ENCODE results near the gene NRF1.
"Not testable (repeated sequence)": the region's sequence is repeated elsewhere in the genome, so short reads cannot be mapped to it uniquely, and the experiment has no call there.

The NRF1 gene

GRCh38 chr7:129780257-129780973 lies 168.9 kb downstream of the NRF1 start:
- peak; percentile 40 to 59 for DNase-seq (ENCODE audit: low read depth in 1 of 2, low spot score in 1 of 2)

DNA sequence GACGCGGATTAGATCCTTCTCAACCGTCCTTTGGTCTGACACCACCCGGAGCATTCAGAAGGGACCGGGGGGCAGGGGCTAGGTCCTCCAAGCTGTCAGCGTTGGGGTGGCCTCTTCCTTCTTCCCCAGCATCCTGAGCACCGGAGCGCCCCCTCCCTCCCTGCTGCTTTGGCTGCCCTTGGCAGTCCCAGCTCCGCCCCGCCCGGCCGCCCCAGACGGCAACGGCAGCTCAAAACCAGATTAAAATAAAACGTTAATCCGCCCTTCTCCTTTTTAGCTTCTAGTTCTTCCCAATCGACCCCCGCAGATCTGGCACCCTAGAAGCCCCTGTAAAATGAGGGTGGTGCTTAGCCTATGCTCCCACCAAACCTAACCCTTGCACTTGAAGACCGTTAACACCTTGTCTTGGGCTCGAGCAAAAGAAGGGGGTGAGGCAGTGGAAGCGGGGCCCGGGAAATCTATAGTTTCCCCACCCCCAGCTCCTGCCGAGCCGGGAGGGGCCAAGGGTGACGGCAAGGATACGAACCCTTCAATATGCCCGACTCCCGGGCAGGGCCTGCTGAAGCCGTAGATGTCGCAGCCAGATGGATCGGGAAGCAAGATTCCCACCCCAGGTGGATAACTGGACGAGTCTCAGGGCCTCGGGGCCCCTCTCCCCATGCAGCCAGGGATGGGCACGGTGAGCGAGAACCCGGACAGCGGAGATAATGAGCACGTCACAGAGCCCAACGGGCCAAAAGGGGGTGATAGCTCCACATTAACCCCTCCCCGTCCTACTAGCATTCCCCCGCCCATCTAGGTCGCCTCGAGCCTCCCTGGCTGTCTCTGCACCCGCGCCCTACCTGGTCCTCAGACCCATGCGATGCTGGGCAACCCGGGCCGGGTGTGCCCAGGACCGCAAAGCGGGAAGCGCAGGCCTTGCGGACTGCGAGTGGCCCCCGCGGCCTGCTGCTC lies 169.7 kb downstream of the NRF1 start:
- no peak for DNase-seq (ENCODE audit: low read depth in 1 of 2, low spot score in 1 of 2)

GRCh38 chr7:129781928-129782817 lies 170.7 kb downstream of the NRF1 start:
- no peak for DNase-seq (ENCODE audit: low read depth in 1 of 2, low spot score in 1 of 2)

DNA sequence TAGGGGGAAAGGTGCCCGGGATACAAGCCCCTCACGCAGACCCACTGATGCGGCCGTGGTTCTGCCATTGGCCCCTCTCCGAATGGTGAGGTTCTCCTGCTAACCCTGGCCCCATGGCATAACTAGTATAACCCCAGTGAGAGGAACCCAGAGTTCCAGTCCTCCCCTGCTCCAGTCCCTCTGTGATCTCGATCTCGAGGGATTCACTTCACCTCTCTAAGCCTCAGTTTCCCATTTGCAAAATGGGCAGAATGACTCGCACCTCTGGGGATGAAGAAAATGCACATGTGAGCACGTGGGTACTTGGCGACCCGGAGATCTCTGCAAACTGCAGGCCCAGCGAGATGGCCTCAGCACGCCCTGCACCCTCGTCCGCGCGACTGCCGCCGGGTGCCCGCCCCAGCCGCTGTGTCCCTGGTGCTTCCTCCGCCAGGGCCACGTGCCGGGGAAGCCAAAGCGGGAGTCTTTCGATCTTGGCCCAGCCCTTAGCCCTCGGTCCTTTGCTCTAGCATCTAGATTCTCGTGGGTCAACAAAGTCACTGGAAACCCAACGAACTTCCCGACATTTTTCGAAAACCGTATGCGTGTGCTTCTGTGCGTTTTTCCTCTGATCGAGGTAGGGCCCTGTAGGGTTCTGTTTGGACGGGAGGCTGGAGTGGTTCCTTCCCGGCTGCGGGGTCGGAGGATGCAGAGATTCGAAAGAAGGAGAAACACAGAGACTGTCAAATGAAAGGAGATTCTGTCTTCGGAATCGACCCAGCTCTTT lies 171.5 kb downstream of the NRF1 start:
- DNase-seq (ENCODE audit: low read depth in 1 of 2, low spot score in 1 of 2): no peak

GRCh38 chr7:129783584-129783919 lies 172.0 kb downstream of the NRF1 start:
- no peak for DNase-seq (ENCODE audit: low read depth in 1 of 2, low spot score in 1 of 2)

DNA sequence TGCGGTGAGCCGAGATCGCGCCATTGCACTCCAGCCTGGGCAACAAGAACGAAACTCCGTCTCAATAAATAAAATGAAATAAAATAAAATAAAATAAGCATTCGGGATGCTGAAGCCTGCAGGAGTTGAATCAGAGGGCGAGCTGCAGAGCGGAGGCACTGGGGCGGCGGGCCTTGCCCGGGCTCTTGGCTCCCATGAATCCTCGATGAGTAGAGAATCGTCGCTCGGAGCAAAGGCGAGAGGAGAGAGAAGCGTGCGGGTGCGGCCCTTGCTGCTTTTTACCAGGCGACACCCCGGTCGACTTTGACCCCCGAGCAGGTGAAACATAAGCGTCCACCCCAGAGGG lies 172.9 kb downstream of the NRF1 start:
- no peak for DNase-seq (ENCODE audit: low read depth in 1 of 2, low spot score in 1 of 2)

DNA sequence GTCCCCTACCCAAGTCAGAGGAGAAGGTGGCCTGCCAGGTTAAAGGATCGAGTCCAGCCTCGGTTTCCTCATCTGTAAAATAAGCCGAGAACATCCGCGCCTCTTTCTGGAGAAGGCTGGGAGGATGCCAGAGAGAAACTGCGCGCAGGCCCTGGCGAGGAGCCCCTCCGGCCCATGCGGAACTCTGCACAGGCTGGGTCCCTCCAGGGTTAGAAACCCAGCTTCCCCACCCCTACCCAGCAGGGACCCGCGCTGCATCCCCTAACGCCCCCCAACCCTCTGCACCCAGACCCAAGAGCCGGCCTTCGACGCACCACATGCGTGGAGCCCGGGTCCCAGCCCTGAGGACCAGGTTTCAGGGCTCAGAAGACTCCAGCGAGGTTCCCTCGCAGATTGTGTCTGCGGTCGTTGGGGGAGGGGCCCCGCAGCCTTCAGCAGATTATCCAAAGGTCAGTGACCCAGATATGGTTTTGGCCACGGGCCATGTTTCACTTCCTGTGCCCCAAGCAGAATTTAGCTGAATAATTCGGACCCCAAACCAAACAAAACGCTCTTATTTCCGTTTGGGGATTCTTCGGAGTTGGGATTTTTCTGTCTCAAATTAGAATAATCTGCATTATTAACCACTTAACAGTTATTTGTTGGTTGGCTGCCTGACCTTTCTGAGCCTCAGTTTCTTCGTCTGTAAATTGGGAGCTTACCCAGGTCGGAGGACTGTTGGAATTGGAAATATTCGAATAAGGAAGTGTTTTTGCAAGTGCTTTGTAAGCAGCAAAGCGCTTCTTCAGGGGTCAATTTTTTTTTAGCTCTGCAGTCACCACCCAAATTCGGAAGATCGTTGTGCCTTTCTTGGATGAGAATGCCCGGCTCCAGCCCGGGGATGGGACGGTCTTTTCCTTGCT lies 173.5 kb downstream of the NRF1 start:
- DNase-seq (ENCODE audit: low read depth in 1 of 2, low spot score in 1 of 2): no peak

DNA sequence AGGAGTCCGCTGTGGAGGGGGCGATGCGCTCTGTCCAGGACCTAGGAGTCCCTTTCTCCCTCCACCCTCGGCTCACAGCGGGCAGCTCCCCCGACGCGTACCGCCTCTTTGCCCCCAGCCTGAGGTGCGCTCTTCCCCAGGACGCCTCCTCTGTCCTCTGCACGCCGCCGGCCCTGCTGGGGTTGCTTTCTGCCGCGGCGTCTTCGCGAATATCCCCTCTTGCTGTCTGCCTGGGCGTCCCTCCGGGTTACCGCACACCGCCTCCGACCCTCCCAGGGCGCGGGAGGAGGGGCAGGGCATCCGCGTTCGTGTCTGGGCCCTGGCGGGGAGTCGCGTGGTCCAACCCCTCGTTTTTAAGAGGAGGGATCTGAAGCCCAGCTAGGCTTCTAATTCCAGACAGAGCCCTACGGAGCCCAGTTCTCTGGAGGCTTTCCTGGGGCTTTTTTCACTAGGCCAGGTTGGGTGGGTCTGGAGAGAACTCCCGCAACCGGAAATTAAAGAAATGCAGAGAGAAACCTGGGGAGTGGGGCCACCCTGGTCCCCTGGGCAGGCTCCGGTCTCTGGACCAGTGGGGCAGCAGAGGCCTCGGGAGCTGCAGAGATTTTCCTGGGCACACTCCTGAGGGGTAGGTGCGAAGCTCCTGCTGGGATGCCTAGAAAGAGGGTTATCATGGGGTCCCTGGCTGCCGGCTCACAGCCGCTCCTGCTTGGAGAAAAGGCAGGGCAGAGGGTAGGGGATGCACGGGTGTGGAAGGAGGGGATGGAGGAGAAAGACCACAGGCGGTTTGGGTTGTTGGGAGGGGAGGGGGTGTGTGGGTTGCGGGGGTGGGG lies 174.4 kb downstream of the NRF1 start:
- DNase-seq (ENCODE audit: low read depth in 1 of 2, low spot score in 1 of 2): no peak

DNA sequence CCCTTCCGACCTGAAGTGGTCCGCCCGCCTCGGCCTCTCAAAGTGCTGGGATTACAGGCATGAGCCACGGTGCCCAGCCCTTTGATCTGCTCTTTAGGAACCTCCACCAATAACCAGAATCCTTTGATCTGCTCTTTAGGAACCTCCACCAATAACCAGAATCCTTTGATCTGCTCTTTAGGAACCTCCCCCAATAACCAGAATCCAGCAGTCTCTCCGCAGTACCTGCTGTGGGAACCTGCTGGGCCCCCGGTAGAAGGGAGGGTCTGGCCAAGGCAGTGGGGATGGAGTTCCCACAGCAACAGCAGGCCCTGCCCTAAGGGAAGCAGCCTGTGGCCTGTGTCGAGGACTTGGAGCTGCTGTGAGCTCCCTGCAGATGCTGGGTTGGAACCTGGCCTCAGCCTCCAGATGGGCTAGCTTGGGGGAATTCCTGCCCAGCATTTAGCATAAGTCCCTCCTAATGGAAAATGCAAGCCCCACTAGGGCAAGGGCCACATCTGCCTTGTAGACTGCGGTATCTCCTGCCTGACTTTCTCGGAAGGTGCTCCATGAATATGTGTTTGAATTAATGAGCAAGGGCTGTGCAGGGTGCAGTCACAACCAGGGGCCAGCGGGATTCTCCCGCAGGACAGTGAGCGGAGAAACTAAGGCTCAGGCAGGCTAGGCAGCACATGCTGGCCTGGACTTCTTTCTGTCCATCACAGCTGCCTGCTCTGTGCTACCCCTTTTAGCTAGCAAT lies 175.5 kb downstream of the NRF1 start:
- DNase-seq (ENCODE audit: low read depth in 1 of 2, low spot score in 1 of 2): no peak

DNA sequence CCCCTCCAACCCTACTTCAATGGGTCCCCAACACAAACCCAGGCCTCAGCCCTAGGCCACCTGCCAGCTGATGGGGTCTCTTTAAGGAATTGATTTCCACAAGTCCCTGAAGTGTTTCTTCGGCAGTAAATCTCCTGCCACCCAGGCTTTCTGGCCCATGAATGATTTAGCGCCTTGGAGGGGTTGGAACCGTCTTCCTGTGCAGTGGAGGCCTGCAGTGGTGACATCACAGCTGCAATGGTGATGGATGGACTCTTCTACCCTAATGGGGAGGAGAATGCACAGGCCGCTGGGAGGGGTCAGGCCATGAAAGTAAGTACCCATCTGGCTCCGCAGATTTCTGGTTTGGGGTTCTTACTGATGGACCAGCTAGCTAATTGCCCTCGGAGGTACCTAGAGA lies 177.5 kb downstream of the NRF1 start:
- no peak for DNase-seq (ENCODE audit: low read depth in 1 of 2, low spot score in 1 of 2)

GRCh38 chr7:129789652-129790051 lies 178.1 kb downstream of the NRF1 start:
- DNase-seq (ENCODE audit: low read depth in 1 of 2, low spot score in 1 of 2): no peak

- DNase-seq (ENCODE audit: low read depth in 1 of 2, low spot score in 1 of 2): no peak
These were observed 178.6 kb downstream of the NRF1 start for GRCh38 chr7:129790136-129790535.

DNA sequence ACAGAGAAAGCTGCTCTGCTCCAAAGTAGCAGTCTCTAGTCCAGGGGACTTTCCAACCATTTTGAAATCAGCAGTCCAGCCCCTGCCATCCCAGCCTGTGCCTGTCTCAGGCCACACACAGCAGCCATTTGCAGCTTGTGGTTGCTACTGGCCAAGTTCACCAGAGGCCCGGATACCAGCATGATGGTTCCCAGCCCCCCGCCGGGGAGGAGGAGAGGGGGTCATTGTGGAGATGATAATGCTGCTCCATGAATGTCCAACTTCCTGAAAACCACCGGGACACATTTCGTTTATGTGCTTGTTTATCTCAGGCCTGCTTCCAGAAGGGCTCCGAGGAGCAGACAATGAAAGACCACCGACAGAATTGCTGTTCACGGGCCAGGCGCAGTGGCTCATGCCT lies 181.2 kb downstream of the NRF1 start:
- DNase-seq (ENCODE audit: low read depth in 1 of 2, low spot score in 1 of 2): no peak

GRCh38 chr7:129793506-129794310 lies 182.2 kb downstream of the NRF1 start:
- DNase-seq (ENCODE audit: low read depth in 1 of 2, low spot score in 1 of 2): no peak

DNA sequence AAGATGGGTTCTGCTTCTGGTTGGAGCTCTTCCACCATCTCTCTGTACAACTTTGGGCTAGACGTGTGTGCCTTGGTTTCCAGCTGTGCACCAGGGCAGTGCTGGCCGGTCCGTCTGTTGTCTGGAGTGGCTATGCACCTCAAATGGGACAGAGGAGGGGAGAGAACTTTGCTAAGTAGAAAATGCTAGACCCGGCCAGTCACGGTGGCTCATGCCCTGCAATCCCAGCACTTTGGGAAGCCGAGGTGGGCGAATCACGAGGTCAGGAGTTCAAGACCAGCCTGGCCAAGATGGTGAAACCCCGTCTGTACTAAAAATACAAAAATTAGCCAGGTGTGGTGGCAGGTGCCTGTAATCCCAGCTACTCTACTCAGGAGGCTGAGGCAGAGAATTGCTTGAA lies 182.9 kb downstream of the NRF1 start:
- not testable (repeated sequence) for DNase-seq (ENCODE audit: low read depth in 1 of 2, low spot score in 1 of 2)

GRCh38 chr7:129796186-129796775 lies 184.8 kb downstream of the NRF1 start:
- DNase-seq (ENCODE audit: low read depth in 1 of 2, low spot score in 1 of 2): no peak

- no peak for DNase-seq (ENCODE audit: low read depth in 1 of 2, low spot score in 1 of 2)
These were observed 185.8 kb downstream of the NRF1 start for GRCh38 chr7:129797214-129797789.
